Right lobe of liver (tissue), 4 donors: ENCODE data around the gene UGT1A9.

ENCODE experiments used
- CTCF ChIP-seq, 4 donors: fragments of 200-600 bp in 3 of 4; fragments of 450-650 bp in 1 of 4; IDR thresholded peaks; one replicate each; pipeline versions ENCODE4 v1.5.1 to v1.8.0; 2016 to 2022; ENCODE audit warnings: antibody characterized with exemption in 4 of 4, mild to moderate bottlenecking in 2 of 4
- POLR2A ChIP-seq: fragments of 450-650 bp; IDR thresholded peaks from one replicate; pipeline ENCODE4 v1.6.1; 2017; ENCODE audit warnings: antibody characterized with exemption, mild to moderate bottlenecking
- donor health status: DM: no; HTN: no; CAD: no.
- donor health status: DM: no; HTN: no; CAD: no.
- donor health status: DM: no; HTN: yes; CAD: no.

GRCh38 chr2:233684640-233685039 lies 12.9 kb downstream of the UGT1A9 start:
- no peak for TF ChIP-seq CTCF (IDR thresholded peaks at IDR 0.05)
- no peak for TF ChIP-seq POLR2A
